ENCODE data around the gene SLC25A28. TPM values are rescaled to one million over a fixed set of nuclear protein-coding genes. Genes with fewer than 3 reads are reported as not detected.

SLC25A28 gene
- total RNA-seq, 1 donor = 43.1 TPM

DNA sequence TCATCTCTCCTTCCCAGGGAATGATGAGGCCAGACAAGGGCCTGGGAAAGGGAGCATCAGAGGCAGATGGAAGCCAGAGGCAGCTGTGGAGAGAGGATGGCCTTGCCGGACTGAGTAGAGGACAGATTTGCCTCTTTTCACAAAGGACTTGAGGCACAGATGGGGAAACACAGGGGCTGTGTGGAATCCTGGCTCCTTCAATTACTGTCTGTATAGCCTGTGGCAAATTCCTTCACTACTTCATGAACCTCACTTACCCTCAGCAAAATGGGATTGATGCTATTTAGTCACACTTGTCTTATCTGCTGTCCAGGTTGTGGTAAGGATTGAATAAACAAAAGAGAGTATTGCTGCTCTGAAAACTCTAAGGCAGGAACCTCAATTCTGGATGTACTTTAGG lies 40.3 kb downstream of the SLC25A28 start:
- H3K4me3 ChIP-seq (ENCODE audit: low read length) = no peak overlapping the region
- no peaks in the 10 kb centered on the region for H3K4me1 ChIP-seq (ENCODE audit: insufficient read depth, low read length)
- H3K9me3 ChIP-seq (ENCODE audit: low read depth, low read length) = no peaks in the 10 kb centered on the region
- no peaks in the 10 kb centered on the region for H3K27me3 ChIP-seq (ENCODE audit: insufficient read depth, low read length)

GRCh38 chr10:99573790-99574189 lies 46.4 kb downstream of the SLC25A28 start:
- H3K4me3 ChIP-seq (ENCODE audit: low read length) = no peak overlapping the region
- no peaks in the 10 kb centered on the region for H3K4me1 ChIP-seq (ENCODE audit: insufficient read depth, low read length)
- no peaks in the 10 kb centered on the region for H3K27me3 ChIP-seq (ENCODE audit: insufficient read depth, low read length)

GRCh38 chr10:99571816-99572215 lies 48.4 kb downstream of the SLC25A28 start:
- no peaks in the 10 kb centered on the region for H3K9me3 ChIP-seq (ENCODE audit: low read depth, low read length)
- no peak overlapping the region for H3K4me3 ChIP-seq (ENCODE audit: low read length)
- no peaks in the 10 kb centered on the region for H3K27me3 ChIP-seq (ENCODE audit: insufficient read depth, low read length)
- no peaks in the 10 kb centered on the region for H3K4me1 ChIP-seq (ENCODE audit: insufficient read depth, low read length)

More at GRCh38 chr10:99573790-99574189, 46.4 kb downstream of the SLC25A28 start:
- H3K9me3 ChIP-seq (ENCODE audit: low read depth, low read length) = no peaks in the 10 kb centered on the region

DNA sequence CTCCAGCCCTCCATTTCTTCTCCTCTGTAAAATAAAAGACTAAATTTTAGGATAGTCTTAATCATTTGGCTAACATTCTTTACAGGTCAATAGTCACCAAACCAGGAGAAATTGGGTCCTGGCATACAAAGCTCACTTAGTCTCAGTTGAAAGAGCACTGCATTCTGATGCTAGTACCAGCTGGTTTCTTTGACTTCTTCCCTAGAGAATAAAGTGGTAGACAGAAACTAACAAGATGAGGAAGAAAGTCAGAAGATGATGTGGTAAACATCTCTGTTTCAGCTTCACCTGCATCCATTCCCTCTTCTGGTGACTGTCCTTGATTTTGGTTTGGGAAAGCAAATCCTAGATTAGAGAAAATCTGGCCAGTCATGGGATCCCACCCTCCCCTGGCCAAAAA lies 50.3 kb downstream of the SLC25A28 start:
- Histone ChIP-seq H3K4me1 (ENCODE audit: insufficient read depth, low read length) (no peaks in the 10 kb centered on the region), H3K9me3 (ENCODE audit: low read depth, low read length) (no peaks in the 10 kb centered on the region), H3K4me3 (ENCODE audit: low read length) (no peak overlapping the region), H3K27me3 (ENCODE audit: insufficient read depth, low read length) (no peaks in the 10 kb centered on the region)

GRCh38 chr10:99569253-99569939 lies 50.8 kb downstream of the SLC25A28 start:
- H3K4me3 ChIP-seq (ENCODE audit: low read length) = no peak overlapping the region
- H3K4me1 ChIP-seq (ENCODE audit: insufficient read depth, low read length) = no peaks in the 10 kb centered on the region
- H3K9me3 ChIP-seq (ENCODE audit: low read depth, low read length) = no peaks in the 10 kb centered on the region
- H3K27me3 ChIP-seq (ENCODE audit: insufficient read depth, low read length) = no peaks in the 10 kb centered on the region

DNA sequence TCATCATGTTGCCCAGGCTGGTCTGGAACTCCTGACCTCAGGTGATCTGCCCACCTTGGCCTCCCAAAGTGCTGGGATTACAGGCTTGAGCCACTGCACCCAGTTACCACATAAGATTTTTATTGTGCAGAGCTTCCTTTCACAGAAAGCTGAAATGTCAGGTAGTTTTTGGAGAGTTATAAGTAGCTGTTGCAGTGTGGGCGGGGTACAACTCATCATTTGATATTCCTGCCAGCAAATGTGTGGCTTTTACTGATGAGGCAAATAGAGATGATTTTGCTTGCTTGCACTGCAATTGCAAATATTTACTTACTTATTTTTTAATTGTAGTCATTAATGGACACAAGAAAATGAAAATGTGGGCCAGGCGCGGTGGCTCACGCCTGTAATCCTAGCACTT lies 55.1 kb downstream of the SLC25A28 start:
- H3K4me1 ChIP-seq (ENCODE audit: insufficient read depth, low read length) = no peaks in the 10 kb centered on the region
- no peaks in the 10 kb centered on the region for H3K9me3 ChIP-seq (ENCODE audit: low read depth, low read length)
- H3K4me3 ChIP-seq (ENCODE audit: low read length) = no peak overlapping the region
- H3K27me3 ChIP-seq (ENCODE audit: insufficient read depth, low read length) = no peaks in the 10 kb centered on the region

DNA sequence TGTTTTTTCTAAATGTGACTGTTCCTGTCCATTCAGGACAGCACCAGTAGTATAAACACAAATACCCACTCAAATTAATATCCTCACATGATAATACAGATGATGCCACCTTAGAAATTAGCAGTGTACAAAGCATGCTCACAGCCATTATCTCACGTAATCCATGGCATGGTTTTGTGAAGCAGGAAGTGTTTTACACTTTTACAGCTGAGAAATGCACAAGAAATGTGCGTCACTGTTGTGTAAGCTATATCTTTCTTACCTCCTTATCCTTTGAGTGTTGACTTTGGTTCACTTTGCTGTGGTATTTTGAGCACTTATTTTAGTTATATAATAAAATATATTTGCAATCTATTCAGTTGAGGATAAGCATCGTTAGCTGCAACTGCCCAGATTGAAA lies 55.9 kb downstream of the SLC25A28 start:
- H3K9me3 ChIP-seq (ENCODE audit: low read depth, low read length) = no peaks in the 10 kb centered on the region
- no peaks in the 10 kb centered on the region for H3K4me1 ChIP-seq (ENCODE audit: insufficient read depth, low read length)
- no peak overlapping the region for H3K4me3 ChIP-seq (ENCODE audit: low read length)
- no peaks in the 10 kb centered on the region for H3K27me3 ChIP-seq (ENCODE audit: insufficient read depth, low read length)

GRCh38 chr10:99562631-99563030 lies 57.6 kb downstream of the SLC25A28 start:
- Histone ChIP-seq H3K4me1 (ENCODE audit: insufficient read depth, low read length) (no peaks in the 10 kb centered on the region), H3K27me3 (ENCODE audit: insufficient read depth, low read length) (no peaks in the 10 kb centered on the region), H3K9me3 (ENCODE audit: low read depth, low read length) (no peaks in the 10 kb centered on the region), H3K4me3 (ENCODE audit: low read length) (no peak overlapping the region)

Other genes starting within 250 kb of the SLC25A28 start
- 2.5 TPM for gene GOT1, start 189.8 kb downstream of the SLC25A28 start, total RNA-seq
- gene NKX2-3, start 87.5 kb downstream of the SLC25A28 start, total RNA-seq = not detected
- gene ENTPD7, start 39.1 kb upstream of the SLC25A28 start, total RNA-seq = 4.6 TPM
- gene COX15, start 111.7 kb upstream of the SLC25A28 start, total RNA-seq = 11.3 TPM
- 19.2 TPM for gene CUTC, start 111.8 kb upstream of the SLC25A28 start, total RNA-seq
- gene ABCC2, start 162.2 kb upstream of the SLC25A28 start, total RNA-seq = 2.2 TPM

Measured in mononuclear cell (primary cell).